ENCODE measurements around the gene ANXA5. TPM values are rescaled to one million over a fixed set of nuclear protein-coding genes. Genes with fewer than 3 reads are reported as not detected.

The ANXA5 gene
- total and polyA plus RNA-seq, 4 donors: 71.0 to 131 (median 87.0) TPM

- no peak overlapping the region for H3K27ac ChIP-seq (ENCODE audit: low read depth in 1 of 2, low read length in 2 of 2)
- no peak for TF ChIP-seq FOXA2 (IDR thresholded peaks at IDR 0.05)
- no peak for TF ChIP-seq ZBTB33 (IDR thresholded peaks at IDR 0.05)
- TF ChIP-seq TAF1 (conservative IDR thresholded peaks at IDR 0.05): no peak
- TF ChIP-seq FOXA1 (IDR thresholded peaks at IDR 0.05): no peak
- TF ChIP-seq CTCF (IDR thresholded peaks at IDR 0.05; ENCODE audit: low read depth, low read length, missing input control): no peak
- TF ChIP-seq ATF3 (IDR thresholded peaks at IDR 0.05): no peak
- TF ChIP-seq NR2F2 (IDR thresholded peaks at IDR 0.05): no peak
- TF ChIP-seq SP1 (IDR thresholded peaks at IDR 0.05): no peak
- TF ChIP-seq RAD21 (IDR thresholded peaks at IDR 0.05): no peak
- TF ChIP-seq REST (IDR thresholded peaks at IDR 0.05): no peak
- TF ChIP-seq GABPA (IDR thresholded peaks at IDR 0.05 in 1 of 2, conservative IDR thresholded peaks at IDR 0.05 in 1 of 2): no peak
- no peak for TF ChIP-seq HNF4A (conservative IDR thresholded peaks at IDR 0.05)
- no peak for TF ChIP-seq EGR1 (IDR thresholded peaks at IDR 0.05; ENCODE audit: low read depth in 2 of 2)
- no peak for TF ChIP-seq HNF4G (IDR thresholded peaks at IDR 0.05)
- TF ChIP-seq RXRA (IDR thresholded peaks at IDR 0.05): no peak
- no peak for TF ChIP-seq YY1 (IDR thresholded peaks at IDR 0.05)
- no peak for TF ChIP-seq JUND (IDR thresholded peaks at IDR 0.05)
- no peak for TF ChIP-seq MAX (IDR thresholded peaks at IDR 0.05)
- no peak for DNase-seq (ENCODE audit: low spot score)
- no peak overlapping the region for H3K4me3 ChIP-seq (ENCODE audit: low read depth in 1 of 3, low read length in 3 of 3)
- no peaks in the 10 kb centered on the region for H3K9me3 ChIP-seq (ENCODE audit: control insufficient read depth in 4 of 4, low read length in 3 of 4)
- 53% methylated on average over 7 of the region's 7 CpGs for WGBS
- H3K27me3 ChIP-seq (ENCODE audit: control insufficient read depth in 4 of 4, insufficient read depth in 4 of 4, low read length in 3 of 4): no peaks in the 10 kb centered on the region
- H3K4me1 ChIP-seq (ENCODE audit: control insufficient read depth in 4 of 4, insufficient read depth in 4 of 4, low read length in 3 of 4): no peaks in the 10 kb centered on the region
- no peaks in the 10 kb centered on the region for H3K36me3 ChIP-seq (ENCODE audit: control insufficient read depth in 4 of 4, insufficient read depth in 3 of 4, low read depth in 1 of 4, low read length in 3 of 4)
- H3K9ac ChIP-seq (ENCODE audit: low read depth in 1 of 2, low read length in 2 of 2): no peak overlapping the region
These were observed 45.0 kb upstream of the ANXA5 start for GRCh38 chr4:121741751-121742150.
